ENCODE data around the gene DHX29. TPM values are rescaled to one million over a fixed set of nuclear protein-coding genes. Genes with fewer than 3 reads are reported as not detected.
"Not testable (repeated sequence)": the region's sequence is repeated elsewhere in the genome, so short reads cannot be mapped to it uniquely, and the experiment has no call there.

DHX29 gene
- total RNA-seq, 3 donors from 2014 or later = 28.3 to 40.1 (median 31.1) TPM

GRCh38 chr5:55327281-55327680 lies 19.8 kb upstream of the DHX29 start:
- Histone ChIP-seq H3K9me3 (no peaks in the 10 kb centered on the region), H3K27me3 (no peaks in the 10 kb centered on the region), H3K27ac (peak overlapping the region in 1 of 2 donors; percentile 4), H3K4me1 (no peaks in the 10 kb centered on the region), H3K36me3 (no peaks in the 10 kb centered on the region), H3K4me3 (no peak overlapping the region)
- no peak for DNase-seq (ENCODE audit: low spot score in 2 of 2)
- TF ChIP-seq POLR2A (IDR thresholded peaks at IDR 0.05) = no peak
- intact Hi-C loops (cut with DNase I; ENCODE audit: low total_unique reads) = no loop called here

- TF ChIP-seq POLR2A (IDR thresholded peaks at IDR 0.05) (no peak), POLR2AphosphoS5 (IDR thresholded peaks at IDR 0.05) (no peak)
- TF ChIP-seq, protein P1, sequence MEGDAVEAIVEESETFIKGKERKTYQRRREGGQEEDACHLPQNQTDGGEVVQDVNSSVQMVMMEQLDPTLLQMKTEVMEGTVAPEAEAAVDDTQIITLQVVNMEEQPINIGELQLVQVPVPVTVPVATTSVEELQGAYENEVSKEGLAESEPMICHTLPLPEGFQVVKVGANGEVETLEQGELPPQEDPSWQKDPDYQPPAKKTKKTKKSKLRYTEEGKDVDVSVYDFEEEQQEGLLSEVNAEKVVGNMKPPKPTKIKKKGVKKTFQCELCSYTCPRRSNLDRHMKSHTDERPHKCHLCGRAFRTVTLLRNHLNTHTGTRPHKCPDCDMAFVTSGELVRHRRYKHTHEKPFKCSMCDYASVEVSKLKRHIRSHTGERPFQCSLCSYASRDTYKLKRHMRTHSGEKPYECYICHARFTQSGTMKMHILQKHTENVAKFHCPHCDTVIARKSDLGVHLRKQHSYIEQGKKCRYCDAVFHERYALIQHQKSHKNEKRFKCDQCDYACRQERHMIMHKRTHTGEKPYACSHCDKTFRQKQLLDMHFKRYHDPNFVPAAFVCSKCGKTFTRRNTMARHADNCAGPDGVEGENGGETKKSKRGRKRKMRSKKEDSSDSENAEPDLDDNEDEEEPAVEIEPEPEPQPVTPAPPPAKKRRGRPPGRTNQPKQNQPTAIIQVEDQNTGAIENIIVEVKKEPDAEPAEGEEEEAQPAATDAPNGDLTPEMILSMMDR (IDR thresholded peaks at IDR 0.05) = no peak
Observed at GRCh38 chr5:55325621-55326020, 18.1 kb upstream of the DHX29 start.

DNA sequence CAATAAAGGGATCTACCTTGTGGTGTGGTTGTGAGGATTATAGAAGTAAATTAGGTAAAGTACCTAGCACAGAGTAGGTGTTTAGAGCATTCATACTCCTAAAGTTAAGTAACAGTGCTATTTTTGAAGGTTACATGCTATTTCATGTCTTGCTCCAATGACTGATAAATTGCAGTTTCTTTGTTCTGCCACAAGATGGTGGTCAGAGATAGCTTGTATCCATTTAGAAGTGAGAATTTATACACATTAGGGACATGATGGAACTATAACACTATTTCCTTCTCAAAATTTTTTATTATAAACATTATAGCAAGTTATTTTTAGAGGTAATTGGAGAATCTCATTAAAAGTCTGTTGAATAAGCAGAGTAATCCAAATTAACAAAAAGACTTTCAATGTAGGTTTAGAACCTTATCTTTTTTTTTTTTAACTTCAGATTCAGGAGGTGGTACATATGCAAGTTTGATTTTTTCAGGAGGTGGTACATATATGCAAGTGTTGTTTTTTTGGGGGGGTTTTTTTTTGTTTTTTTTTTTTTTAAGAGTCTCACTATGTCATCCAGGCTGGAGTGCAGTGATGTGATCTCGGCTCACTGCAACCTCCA lies 17.4 kb upstream of the DHX29 start:
- no peaks in the 10 kb centered on the region for H3K9me3 ChIP-seq
- no peaks in the 10 kb centered on the region for H3K27me3 ChIP-seq
- H3K4me1 ChIP-seq = no peaks in the 10 kb centered on the region
- no peak overlapping the region for H3K27ac ChIP-seq
- TF ChIP-seq, protein P1 (IDR thresholded peaks at IDR 0.05) = peak; percentile 32 to 62 (median 47)
- no peak for TF ChIP-seq POLR2AphosphoS5 (IDR thresholded peaks at IDR 0.05)
- intact Hi-C loops (cut with DNase I; ENCODE audit: low total_unique reads) = no loop called here
- no peaks in the 10 kb centered on the region for H3K36me3 ChIP-seq
- no peak overlapping the region for H3K4me3 ChIP-seq
- no peak for DNase-seq (ENCODE audit: low spot score in 2 of 2)

More at GRCh38 chr5:55325621-55326020, 18.1 kb upstream of the DHX29 start:
- no peak overlapping the region for H3K4me3 ChIP-seq
- no peak for DNase-seq (ENCODE audit: low spot score in 2 of 2)
- intact Hi-C loops (cut with DNase I; ENCODE audit: low total_unique reads) = no loop called here
- H3K9me3 ChIP-seq = no peaks in the 10 kb centered on the region
- H3K36me3 ChIP-seq = no peaks in the 10 kb centered on the region
- H3K27ac ChIP-seq = no peak overlapping the region
- H3K4me1 ChIP-seq = no peaks in the 10 kb centered on the region
- no peaks in the 10 kb centered on the region for H3K27me3 ChIP-seq

DNA sequence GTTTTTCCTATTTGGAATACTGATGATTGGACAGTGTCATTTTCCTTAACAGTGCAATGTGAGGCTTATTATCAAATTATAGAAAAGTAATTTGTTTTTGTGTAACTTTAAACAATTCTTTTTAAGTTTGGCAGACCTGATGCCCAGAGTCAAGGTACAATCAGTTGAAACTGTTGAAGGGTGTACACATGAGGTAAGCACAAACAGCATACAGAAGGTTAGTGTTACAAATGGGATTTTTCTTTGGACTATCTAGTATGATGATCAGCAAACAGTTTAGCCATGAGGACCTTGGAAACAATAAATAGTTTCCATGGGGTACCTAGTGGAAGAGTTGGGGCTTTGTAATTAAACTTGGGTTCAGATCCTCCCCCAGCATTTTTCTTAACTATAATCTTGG lies 16.5 kb upstream of the DHX29 start:
- no peaks in the 10 kb centered on the region for H3K4me1 ChIP-seq
- H3K36me3 ChIP-seq = no peaks in the 10 kb centered on the region
- H3K4me3 ChIP-seq = no peak overlapping the region
- no peaks in the 10 kb centered on the region for H3K27me3 ChIP-seq
- DNase-seq (ENCODE audit: low spot score in 2 of 2) = no peak
- H3K9me3 ChIP-seq = no peaks in the 10 kb centered on the region
- intact Hi-C loops (cut with DNase I; ENCODE audit: low total_unique reads) = no loop called here
- no peak overlapping the region for H3K27ac ChIP-seq
- TF ChIP-seq, protein P1 (IDR thresholded peaks at IDR 0.05) = no peak
- no peak for TF ChIP-seq POLR2AphosphoS5 (IDR thresholded peaks at IDR 0.05)
- TF ChIP-seq POLR2A (IDR thresholded peaks at IDR 0.05) = no peak

GRCh38 chr5:55320571-55320970 lies 13.1 kb upstream of the DHX29 start:
- intact Hi-C loops (cut with DNase I; ENCODE audit: low total_unique reads) = no loop called here
- DNase-seq (ENCODE audit: low spot score in 2 of 2) = no peak
- no peaks in the 10 kb centered on the region for H3K36me3 ChIP-seq
- H3K4me1 ChIP-seq = no peaks in the 10 kb centered on the region
- H3K4me3 ChIP-seq = no peak overlapping the region
- no peaks in the 10 kb centered on the region for H3K27me3 ChIP-seq
- TF ChIP-seq, protein P1 (IDR thresholded peaks at IDR 0.05) = no peak
- TF ChIP-seq POLR2A (IDR thresholded peaks at IDR 0.05) = no peak
- no peak for TF ChIP-seq POLR2AphosphoS5 (IDR thresholded peaks at IDR 0.05)
- no peak overlapping the region for H3K27ac ChIP-seq
- no peaks in the 10 kb centered on the region for H3K9me3 ChIP-seq

DNA sequence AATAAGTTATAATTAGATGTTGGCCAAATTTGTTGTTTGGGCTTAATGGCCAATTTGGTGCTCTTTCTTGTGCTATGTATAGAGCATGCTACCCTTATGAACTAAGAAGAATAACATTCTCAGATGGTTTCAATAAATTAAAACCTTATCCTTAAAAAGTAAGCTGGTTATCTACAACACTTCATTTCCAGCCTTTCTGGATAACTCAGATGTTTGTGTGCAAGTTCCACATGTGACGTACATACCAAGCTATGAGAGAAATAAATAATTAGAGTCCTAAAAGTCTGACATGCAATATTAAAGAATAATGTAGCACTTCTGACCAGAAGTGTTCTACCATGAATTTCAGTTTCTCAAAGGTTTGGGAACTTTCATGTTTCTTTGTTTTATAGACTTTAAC lies 12.0 kb upstream of the DHX29 start:
- Histone ChIP-seq H3K9me3 (no peaks in the 10 kb centered on the region), H3K4me1 (no peaks in the 10 kb centered on the region), H3K4me3 (no peak overlapping the region), H3K27me3 (no peaks in the 10 kb centered on the region), H3K27ac (no peak overlapping the region), H3K36me3 (no peaks in the 10 kb centered on the region)
- intact Hi-C loops (cut with DNase I; ENCODE audit: low total_unique reads) = no loop called here
- no peak for DNase-seq (ENCODE audit: low spot score in 2 of 2)
- TF ChIP-seq POLR2AphosphoS5 (IDR thresholded peaks at IDR 0.05) (no peak), POLR2A (IDR thresholded peaks at IDR 0.05) (no peak)
- TF ChIP-seq, protein P1 (IDR thresholded peaks at IDR 0.05) = no peak

GRCh38 chr5:55318237-55318636 lies 10.7 kb upstream of the DHX29 start:
- H3K4me3 ChIP-seq; H3K36me3 ChIP-seq; intact Hi-C loops (cut with DNase I; ENCODE audit: low total_unique reads); H3K27ac ChIP-seq; H3K27me3 ChIP-seq; H3K9me3 ChIP-seq; H3K4me1 ChIP-seq; DNase-seq (ENCODE audit: low spot score in 2 of 2): not testable (repeated sequence)
